Measurements from ENCODE around the gene BST2.

DNA sequence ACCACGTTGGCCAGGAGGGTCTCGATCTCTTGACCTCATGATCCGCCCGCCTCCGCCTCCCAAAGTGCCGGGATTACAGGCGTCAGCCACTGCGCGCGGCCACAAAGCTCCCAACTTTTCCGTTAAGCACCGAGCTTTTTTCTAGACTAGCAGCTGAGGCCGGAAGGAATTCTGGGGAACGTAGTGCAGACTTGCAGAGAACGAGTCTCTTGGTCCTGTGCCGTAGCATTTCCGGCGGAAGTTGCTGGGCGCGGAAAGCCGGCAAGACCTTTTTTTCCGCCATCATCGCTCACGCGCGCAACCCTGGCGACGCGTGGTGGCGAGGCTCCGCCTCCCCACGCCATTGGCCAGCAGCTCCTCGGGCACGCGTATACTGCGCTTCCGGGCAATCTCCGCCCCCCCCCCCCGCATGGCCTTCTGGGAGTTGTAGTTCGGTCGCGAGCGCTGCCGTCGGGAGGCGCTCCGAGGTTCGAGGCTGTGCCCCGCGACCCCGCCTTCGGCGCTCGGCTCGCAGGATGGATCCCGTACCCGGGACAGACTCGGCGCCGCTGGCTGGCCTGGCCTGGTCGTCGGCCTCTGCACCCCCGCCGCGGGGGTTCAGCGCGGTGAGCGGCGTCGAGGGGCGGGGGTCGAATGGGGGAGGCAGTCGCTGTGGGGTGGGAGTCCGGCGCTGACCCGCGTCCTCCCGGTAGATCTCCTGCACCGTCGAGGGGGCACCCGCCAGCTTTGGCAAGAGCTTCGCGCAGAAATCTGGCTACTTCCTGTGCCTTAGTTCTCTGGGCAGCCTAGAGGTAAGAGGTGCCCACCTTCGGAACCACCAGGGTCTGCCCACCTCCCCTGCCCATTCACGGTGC is 14.4 kb upstream of the BST2 start, which contains the start of gene MVB12A:
- TF ChIP-seq, protein P1, sequence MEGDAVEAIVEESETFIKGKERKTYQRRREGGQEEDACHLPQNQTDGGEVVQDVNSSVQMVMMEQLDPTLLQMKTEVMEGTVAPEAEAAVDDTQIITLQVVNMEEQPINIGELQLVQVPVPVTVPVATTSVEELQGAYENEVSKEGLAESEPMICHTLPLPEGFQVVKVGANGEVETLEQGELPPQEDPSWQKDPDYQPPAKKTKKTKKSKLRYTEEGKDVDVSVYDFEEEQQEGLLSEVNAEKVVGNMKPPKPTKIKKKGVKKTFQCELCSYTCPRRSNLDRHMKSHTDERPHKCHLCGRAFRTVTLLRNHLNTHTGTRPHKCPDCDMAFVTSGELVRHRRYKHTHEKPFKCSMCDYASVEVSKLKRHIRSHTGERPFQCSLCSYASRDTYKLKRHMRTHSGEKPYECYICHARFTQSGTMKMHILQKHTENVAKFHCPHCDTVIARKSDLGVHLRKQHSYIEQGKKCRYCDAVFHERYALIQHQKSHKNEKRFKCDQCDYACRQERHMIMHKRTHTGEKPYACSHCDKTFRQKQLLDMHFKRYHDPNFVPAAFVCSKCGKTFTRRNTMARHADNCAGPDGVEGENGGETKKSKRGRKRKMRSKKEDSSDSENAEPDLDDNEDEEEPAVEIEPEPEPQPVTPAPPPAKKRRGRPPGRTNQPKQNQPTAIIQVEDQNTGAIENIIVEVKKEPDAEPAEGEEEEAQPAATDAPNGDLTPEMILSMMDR (optimal IDR thresholded peaks at IDR 0.05 in 1 of 3, IDR thresholded peaks at IDR 0.05 in 1 of 3, conservative IDR thresholded peaks at IDR 0.05 in 1 of 3; ENCODE audit: extremely low read depth in 1 of 3, insufficient read depth in 2 of 3, low read length in 3 of 3), result no peak
- TF ChIP-seq EZH2 (IDR thresholded peaks at IDR 0.05; ENCODE audit: low read length), result no peak
